Activated T-cell treated with anti-CD3 and anti-CD28 coated beads, Interleukin-2, amount 50 U/mL, for 72 hours (primary cell): ENCODE data around the gene CLCC1. TPM values are rescaled to one million over a fixed set of nuclear protein-coding genes. Genes with fewer than 3 reads are reported as not detected.
"Not testable (repeated sequence)": the region's sequence is repeated elsewhere in the genome, so short reads cannot be mapped to it uniquely, and the experiment has no call there.

ENCODE experiments used
- ATAC-seq, 2 donors: fragments of 150-1000 bp; cut with Tn5 transposase; replicated peaks in 1 of 2; 2 replicates each; pipeline ENCODE4 v1.10.0; 2021; ENCODE audit warnings: moderate library complexity in 2 of 2, mild to moderate bottlenecking in 1 of 2
- DNase-seq, 2 donors: peaks; one replicate each; pipeline ENCODE4 v3.0.0; 2021 to 2022; ENCODE audit warnings: mixed read lengths in 1 of 2
- H3K27ac Mint-ChIP-seq: one replicate; pipeline ENCODE4 v1.8.0; 2022; ENCODE audit warnings: mild to moderate bottlenecking, moderate library complexity, mixed read lengths
- H3K27me3 Mint-ChIP-seq: one replicate; pipeline ENCODE4 v1.8.0; 2022; ENCODE audit warnings: low read depth, mixed read lengths
- H3K36me3 Mint-ChIP-seq, 2 donors: one replicate each; pipeline ENCODE4 v1.8.0; 2022; ENCODE audit warnings: mixed read lengths in 2 of 2, mild to moderate bottlenecking in 1 of 2; ENCODE audit not compliant: insufficient read depth in 2 of 2
- H3K4me1 Mint-ChIP-seq: one replicate; pipeline ENCODE4 v1.8.0; 2022; ENCODE audit warnings: low read depth, mixed read lengths
- H3K4me3 Mint-ChIP-seq, 2 donors: one replicate each; pipeline ENCODE4 v1.8.0; 2022; ENCODE audit warnings: mild to moderate bottlenecking in 2 of 2, mixed read lengths in 2 of 2, moderate library complexity in 2 of 2
- H3K9me3 Mint-ChIP-seq, 2 donors: one replicate each; pipeline ENCODE4 v1.8.0; 2022; ENCODE audit warnings: mixed read lengths in 2 of 2
- total RNA-seq, 2 donors: library from RNA; stranded (reverse); gene quantifications; one replicate each; pipeline ENCODE4 v1.2.3, GENCODE V29; 2022

Gene CLCC1
- total RNA-seq, 2 donors from 2014 or later = 17.6 to 19.7 TPM

GRCh38 chr1:108955111-108955510, 8.2 kb downstream of the CLCC1 start:
- no peak overlapping the region for H3K27ac Mint-ChIP-seq
- H3K27me3 Mint-ChIP-seq = no peaks in the 10 kb centered on the region
- ATAC-seq (no peak), DNase-seq (no peak)
- H3K4me3 Mint-ChIP-seq = no peak overlapping the region
- peaks cover 0 to 2% of the 10 kb centered on the region in 2 donors for H3K9me3 Mint-ChIP-seq
- H3K36me3 Mint-ChIP-seq = peaks cover 7 to 21% of the 10 kb centered on the region in 2 donors
- H3K4me1 Mint-ChIP-seq = peaks cover 22% of the 10 kb centered on the region

- H3K4me3 Mint-ChIP-seq = no peak overlapping the region
- peaks cover 6 to 16% of the 10 kb centered on the region in 2 donors for H3K36me3 Mint-ChIP-seq
- H3K27ac Mint-ChIP-seq = no peak overlapping the region
- peaks cover 22% of the 10 kb centered on the region for H3K4me1 Mint-ChIP-seq
- ATAC-seq (no peak), DNase-seq (no peak)
- peaks cover 0 to 2% of the 10 kb centered on the region in 2 donors for H3K9me3 Mint-ChIP-seq
- H3K27me3 Mint-ChIP-seq = no peaks in the 10 kb centered on the region
Observed at GRCh38 chr1:108953452-108953851, 9.8 kb downstream of the CLCC1 start.

DNA sequence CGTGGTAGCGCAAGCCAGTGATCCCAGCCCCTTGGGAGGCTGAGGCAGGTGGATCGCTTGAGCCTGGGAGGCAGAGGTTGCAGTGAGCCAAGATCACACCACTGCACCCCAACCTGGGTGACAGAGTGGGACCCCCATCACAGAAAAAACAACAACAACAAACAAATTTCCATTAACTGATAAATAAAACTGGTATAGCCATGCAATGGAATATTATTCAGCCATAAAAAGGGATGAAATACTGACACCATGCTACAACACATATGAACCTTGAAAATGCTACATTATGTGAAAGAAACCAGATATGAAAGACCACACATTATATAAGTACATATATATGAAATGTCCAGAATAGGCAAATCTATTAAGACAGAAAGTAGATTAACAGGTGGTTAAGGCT, 12.0 kb downstream of the CLCC1 start:
- ATAC-seq = no peak
- no peak for DNase-seq
- no peak overlapping the region for H3K27ac Mint-ChIP-seq
- no peak overlapping the region for H3K4me3 Mint-ChIP-seq
- peaks cover 5% of the 10 kb centered on the region for H3K4me1 Mint-ChIP-seq
- peaks cover 0 to 2% of the 10 kb centered on the region in 2 donors for H3K9me3 Mint-ChIP-seq
- no peaks in the 10 kb centered on the region for H3K27me3 Mint-ChIP-seq
- H3K36me3 Mint-ChIP-seq = peaks cover 5 to 14% of the 10 kb centered on the region in 2 donors

DNA sequence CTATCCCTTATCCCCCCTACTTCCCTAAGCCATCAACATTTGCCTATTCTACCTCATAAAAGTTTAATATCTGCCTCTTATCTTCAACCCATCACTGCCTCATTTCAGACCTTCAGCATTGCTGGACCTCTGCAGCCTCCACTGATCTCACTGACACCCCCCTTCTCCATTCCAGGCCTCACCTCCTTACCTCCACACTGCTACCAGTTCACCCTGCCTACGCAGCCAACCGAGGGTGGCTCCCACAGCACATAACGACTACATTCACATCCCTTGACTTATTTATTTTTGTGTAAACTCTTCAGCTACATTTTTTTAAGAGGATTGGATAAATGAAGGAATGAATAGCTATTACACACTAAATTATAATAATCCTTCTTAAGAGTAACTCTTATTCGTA, 14.2 kb downstream of the CLCC1 start:
- Mint-ChIP-seq H3K36me3 (peaks cover 3 to 14% of the 10 kb centered on the region in 2 donors), H3K27me3 (no peaks in the 10 kb centered on the region), H3K27ac (peak overlapping the region; percentile 10), H3K4me3 (no peak overlapping the region), H3K9me3 (no peaks in the 10 kb centered on the region), H3K4me1 (no peaks in the 10 kb centered on the region)
- no peak for ATAC-seq
- DNase-seq = no peak

- H3K9me3 Mint-ChIP-seq = no peaks in the 10 kb centered on the region
- H3K4me1 Mint-ChIP-seq = no peaks in the 10 kb centered on the region
- no peaks in the 10 kb centered on the region for H3K27me3 Mint-ChIP-seq
- H3K36me3 Mint-ChIP-seq = peaks cover 3 to 10% of the 10 kb centered on the region in 2 donors
- no peak overlapping the region for H3K4me3 Mint-ChIP-seq
- ATAC-seq (no peak), DNase-seq (no peak)
- no peak overlapping the region for H3K27ac Mint-ChIP-seq
Observed at GRCh38 chr1:108947871-108948525, 15.3 kb downstream of the CLCC1 start.

GRCh38 chr1:108936170-108936569, 27.1 kb downstream of the CLCC1 start:
- no peak overlapping the region for H3K4me3 Mint-ChIP-seq
- H3K9me3 Mint-ChIP-seq = no peaks in the 10 kb centered on the region
- ATAC-seq (no peak), DNase-seq (no peak)
- no peaks in the 10 kb centered on the region for H3K27me3 Mint-ChIP-seq
- no peaks in the 10 kb centered on the region for H3K4me1 Mint-ChIP-seq
- no peak overlapping the region for H3K27ac Mint-ChIP-seq
- peaks cover 0 to 8% of the 10 kb centered on the region in 2 donors for H3K36me3 Mint-ChIP-seq

GRCh38 chr1:108933944-108934343, 29.3 kb downstream of the CLCC1 start:
- no peaks in the 10 kb centered on the region for H3K27me3 Mint-ChIP-seq
- peak overlapping the region; percentile 50 for H3K27ac Mint-ChIP-seq
- peaks cover 0 to 15% of the 10 kb centered on the region in 2 donors for H3K36me3 Mint-ChIP-seq
- DNase-seq (no peak), ATAC-seq (no peak)
- no peaks in the 10 kb centered on the region for H3K4me1 Mint-ChIP-seq
- H3K4me3 Mint-ChIP-seq = no peak overlapping the region
- no peaks in the 10 kb centered on the region for H3K9me3 Mint-ChIP-seq

DNA sequence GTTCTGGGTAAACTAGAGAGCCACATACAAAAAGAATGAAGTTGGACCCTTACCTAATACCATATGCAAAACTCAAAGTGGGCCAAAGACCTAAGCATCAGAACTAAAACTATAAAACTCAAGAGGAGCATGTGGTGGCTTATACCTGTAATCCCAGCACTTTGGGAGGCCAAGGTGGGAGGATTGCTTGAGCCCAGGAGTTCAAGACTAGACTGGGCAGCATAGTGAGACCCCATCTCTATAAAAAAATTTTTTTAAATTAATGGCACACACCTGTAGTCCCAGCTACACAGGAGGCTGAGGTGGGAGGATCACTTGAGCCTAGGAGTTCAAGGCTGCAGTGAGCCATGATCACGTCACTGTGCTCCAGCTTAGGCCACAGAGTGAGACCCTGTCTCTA, 35.7 kb downstream of the CLCC1 start:
- H3K36me3 Mint-ChIP-seq = peaks cover 9 to 20% of the 10 kb centered on the region in 2 donors
- not testable (repeated sequence) for H3K27me3 Mint-ChIP-seq, H3K4me3 Mint-ChIP-seq, H3K27ac Mint-ChIP-seq, ATAC-seq, H3K9me3 Mint-ChIP-seq, H3K4me1 Mint-ChIP-seq, DNase-seq

DNA sequence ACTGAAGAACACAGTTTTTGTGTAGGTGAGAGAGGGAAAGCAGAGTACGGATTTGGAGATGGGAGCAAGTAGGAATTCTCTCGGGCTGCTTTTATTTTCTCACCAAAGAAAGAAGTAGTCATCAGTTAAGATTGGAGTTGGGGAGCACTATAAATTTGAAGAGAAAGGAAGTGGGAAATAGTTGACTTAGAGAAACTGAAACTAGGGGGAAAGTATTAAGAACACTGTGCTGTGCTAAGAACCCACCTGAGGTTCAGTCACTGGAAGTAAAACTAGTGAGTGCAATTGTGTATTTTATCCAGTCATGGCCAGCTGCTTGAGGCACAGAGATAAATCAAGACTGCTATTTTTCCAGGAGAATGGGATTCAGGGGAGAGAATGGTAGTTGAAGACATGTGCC, 37.4 kb downstream of the CLCC1 start:
- DNase-seq = no peak
- Mint-ChIP-seq H3K4me1 (no peaks in the 10 kb centered on the region), H3K9me3 (no peaks in the 10 kb centered on the region), H3K27ac (no peak overlapping the region), H3K4me3 (no peak overlapping the region), H3K36me3 (peaks cover 9 to 18% of the 10 kb centered on the region in 2 donors), H3K27me3 (no peaks in the 10 kb centered on the region)
- no peak for ATAC-seq

GRCh38 chr1:108916788-108917187, 46.5 kb downstream of the CLCC1 start:
- Mint-ChIP-seq H3K27ac (no peak overlapping the region), H3K27me3 (no peaks in the 10 kb centered on the region), H3K4me1 (no peaks in the 10 kb centered on the region), H3K36me3 (no peaks in the 10 kb centered on the region), H3K9me3 (no peaks in the 10 kb centered on the region), H3K4me3 (no peak overlapping the region)
- DNase-seq = no peak
- ATAC-seq = no peak

Other genes with a start within 250 kb of the CLCC1 start
- 10 to 100 TPM; 45.0 to 45.5 TPM for gene STXBP3, start 216.8 kb downstream of the CLCC1 start, total RNA-seq
- not detected for gene AKNAD1, start 106.4 kb downstream of the CLCC1 start, total RNA-seq
- gene GPSM2, start 86.5 kb downstream of the CLCC1 start, total RNA-seq = 10 to 100 TPM; 15.1 to 16.7 TPM
- 1 to 10 TPM; 7.5 to 9.5 TPM for gene WDR47, start 78.6 kb upstream of the CLCC1 start, total RNA-seq
- 10 to 100 TPM; 25.9 to 29.4 TPM for gene TAF13, start 112.5 kb upstream of the CLCC1 start, total RNA-seq
- 10 to 100 TPM; 50.2 to 57.1 TPM for gene TMEM167B, start 127.3 kb upstream of the CLCC1 start, total RNA-seq
- gene ELAPOR1, start 150.6 kb upstream of the CLCC1 start, total RNA-seq = 10 to 100 TPM in 1 of 2 donors, 1 to 10 TPM in 1; 9.4 to 10.2 TPM